A549 treated with GW870086 at 1 μM for 4 hours (cell line): ENCODE results near the gene DLX6. TPM values are rescaled to one million over a fixed set of nuclear protein-coding genes. Genes with fewer than 3 reads are reported as not detected.

Source experiments
- total RNA-seq: library from RNA; stranded (reverse); fragments of 200-300 nt; extraction: Qiagen RNA extraction; gene quantifications from 5 replicates; pipeline ENCODE4 v1.2.3, GENCODE V29; 2022; ENCODE audit warnings: low read depth

Gene DLX6
- total RNA-seq: not detected in 5 replicates

DNA sequence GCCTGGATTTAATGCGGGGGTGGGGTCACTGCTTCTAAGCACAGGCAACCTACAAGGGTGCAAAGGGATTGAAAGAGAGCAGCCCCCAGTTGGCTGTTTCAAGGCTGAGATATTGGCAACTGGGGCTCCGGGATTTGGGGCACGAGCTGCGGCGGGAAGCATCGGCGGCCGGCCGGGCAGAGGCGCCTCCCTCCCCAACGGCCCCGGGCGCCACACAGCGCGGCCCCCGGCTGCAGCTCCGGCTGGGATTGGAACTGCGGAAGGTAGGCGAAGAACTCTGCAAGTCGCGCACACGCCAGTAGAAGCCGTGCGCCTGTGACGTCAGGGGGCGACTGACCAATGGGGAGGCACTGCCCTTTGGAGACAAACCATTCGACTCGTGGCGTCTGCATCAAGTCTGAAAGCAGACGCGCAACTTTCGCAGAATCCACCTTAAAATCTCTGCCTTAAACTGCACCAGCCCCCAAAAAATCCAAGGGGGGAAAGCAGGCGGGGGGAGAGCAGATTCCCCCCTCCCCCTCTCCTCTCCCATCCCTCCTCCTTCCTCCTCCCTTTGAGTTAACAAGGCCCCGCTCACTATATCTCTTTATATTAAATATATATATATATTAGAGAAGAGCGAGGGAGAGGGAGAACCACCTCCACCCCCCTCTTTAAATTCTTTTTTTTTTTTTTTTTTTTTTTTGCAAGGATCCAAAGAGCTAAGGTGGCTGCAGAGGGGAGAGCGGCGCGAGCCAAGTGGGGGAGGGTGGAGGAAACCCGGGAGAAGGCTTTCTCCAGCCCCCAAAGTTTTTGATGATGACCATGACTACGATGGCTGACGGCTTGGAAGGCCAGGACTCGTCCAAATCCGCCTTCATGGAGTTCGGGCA is at the start of gene DLX6:
Gene DLX6, plus strand, starts transcription at position 371 of the 872 bp plus-strand sequence. Its CDS starts 425 bp downstream, at position 796.

GRCh38 chr7:97024209-97025129 is 19.1 kb downstream of the DLX6 start, which contains the start of gene DLX5:
TSS of gene DLX5 (minus strand) at chr7:97024831. CDS start at chr7:97024623, 208 bp downstream.

Other genes with a start within 250 kb of the DLX6 start
- gene DLX5, start 19.3 kb downstream of the DLX6 start, total RNA-seq: not detected in 5 replicates
- 16.5 to 38.8 TPM (median 20.2 TPM) in 5 replicates for gene SDHAF3, start 112.1 kb downstream of the DLX6 start, total RNA-seq